Measurements from ENCODE around the gene CREB3L2.
"Not testable (repeated sequence)": the region's sequence is repeated elsewhere in the genome, so short reads cannot be mapped to it uniquely, and the experiment has no call there.

CREB3L2 gene

GRCh38 chr7:137919987-137920386, 81.9 kb downstream of the CREB3L2 start:
- H3K4me3 ChIP-seq (ENCODE audit: low read depth, low read length) = no peak overlapping the region

DNA sequence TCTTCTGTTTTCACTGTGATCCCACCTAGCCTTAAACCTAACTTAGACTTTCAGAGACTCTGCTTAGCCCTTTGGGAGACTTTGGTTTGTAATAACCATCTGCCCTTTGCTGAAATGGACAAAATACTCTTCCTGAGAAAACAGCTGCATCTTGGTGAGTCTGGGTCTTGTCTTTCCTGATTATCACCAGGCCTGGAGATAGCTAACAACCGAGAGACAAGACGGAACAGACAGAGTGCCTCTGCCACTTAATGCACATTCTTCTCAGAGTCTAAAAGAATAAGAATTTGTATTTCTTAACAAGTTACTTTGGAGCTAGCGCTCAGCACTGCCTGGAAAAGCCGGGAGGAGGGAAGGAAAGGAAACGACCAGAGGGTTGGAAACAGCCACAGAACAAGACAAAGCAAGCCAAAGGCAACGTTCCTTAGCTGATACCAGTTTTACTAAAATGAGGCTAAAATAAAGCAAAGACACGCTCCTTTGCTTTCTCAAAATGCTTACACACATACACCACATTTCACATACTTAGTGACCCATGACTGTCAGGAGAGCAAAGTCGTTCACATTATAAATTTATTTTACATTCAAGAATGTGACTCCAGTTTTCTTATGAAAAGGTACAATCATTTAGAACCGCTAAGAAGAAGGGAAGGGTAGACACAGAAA, 84.8 kb downstream of the CREB3L2 start:
- no peak for TF ChIP-seq CTCF (IDR thresholded peaks at IDR 0.05; ENCODE audit: low read depth, low read length)
- no peak overlapping the region for H3K4me3 ChIP-seq (ENCODE audit: low read depth, low read length)

More at GRCh38 chr7:137919987-137920386, 81.9 kb downstream of the CREB3L2 start:
- TF ChIP-seq CTCF (IDR thresholded peaks at IDR 0.05; ENCODE audit: low read depth, low read length) = no peak

DNA sequence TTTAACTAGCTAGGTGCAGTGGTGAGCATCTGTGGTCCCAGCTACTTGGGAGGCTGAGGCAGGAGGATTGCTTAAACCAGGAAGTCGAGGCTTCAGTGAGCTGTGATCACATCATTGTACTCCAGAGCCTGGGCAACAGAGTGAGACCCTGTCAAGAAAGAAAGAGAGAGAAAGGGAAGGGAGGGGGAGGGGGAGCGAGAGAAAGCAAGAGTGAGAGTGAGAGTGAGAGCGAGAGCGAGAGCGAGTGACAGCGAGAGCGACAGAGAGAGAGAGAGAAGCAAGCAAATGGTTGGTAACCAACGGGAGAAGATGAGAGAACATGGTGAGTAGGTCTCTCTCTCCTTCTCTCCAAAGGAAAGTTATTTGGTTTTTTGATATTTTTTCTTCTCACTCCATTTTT, 85.3 kb downstream of the CREB3L2 start:
- no peak overlapping the region for H3K4me3 ChIP-seq (ENCODE audit: low read depth, low read length)
- no peak for TF ChIP-seq CTCF (IDR thresholded peaks at IDR 0.05; ENCODE audit: low read depth, low read length)

DNA sequence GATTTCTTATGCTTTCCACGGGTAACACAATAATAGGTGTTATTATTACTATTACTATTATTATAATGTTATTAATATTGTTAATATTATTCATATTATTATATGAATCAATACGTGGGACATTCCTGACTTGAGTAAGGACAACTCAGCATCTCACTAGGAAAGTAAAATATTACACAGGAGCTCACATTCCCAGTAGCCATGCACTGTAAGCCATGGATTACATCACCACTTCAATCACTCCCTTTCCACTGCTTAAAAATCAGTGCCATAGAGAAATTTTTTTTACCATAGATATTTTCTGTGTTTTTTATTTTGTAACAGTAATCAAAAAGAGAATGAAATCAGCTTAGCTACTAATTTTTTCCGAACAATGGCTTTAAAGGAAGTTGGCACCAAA, 86.6 kb downstream of the CREB3L2 start:
- TF ChIP-seq CTCF (IDR thresholded peaks at IDR 0.05; ENCODE audit: low read depth, low read length) = no peak
- H3K4me3 ChIP-seq (ENCODE audit: low read depth, low read length) = no peak overlapping the region

GRCh38 chr7:137913985-137914384, 87.9 kb downstream of the CREB3L2 start:
- no peak for TF ChIP-seq CTCF (IDR thresholded peaks at IDR 0.05; ENCODE audit: low read depth, low read length)
- H3K4me3 ChIP-seq (ENCODE audit: low read depth, low read length) = no peak overlapping the region

DNA sequence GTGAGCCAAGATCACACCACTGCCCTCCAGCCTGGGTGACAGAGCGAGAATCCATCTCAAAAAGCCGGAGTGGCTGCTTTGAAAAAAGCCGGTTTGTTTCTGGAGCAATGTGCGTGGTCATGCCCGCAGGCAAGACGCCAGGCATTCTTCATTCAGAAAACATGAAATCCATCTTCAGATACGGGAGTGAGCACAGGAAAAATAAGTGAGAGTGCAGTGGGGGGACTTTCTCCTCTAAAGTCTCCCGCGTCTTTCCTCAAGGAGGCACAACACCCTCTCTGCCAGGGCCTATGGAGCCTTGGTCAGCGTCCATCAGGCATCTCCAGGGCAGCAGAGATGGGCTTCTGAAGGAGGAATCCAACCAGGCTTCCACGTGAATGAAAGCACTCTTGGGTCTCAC, 92.8 kb downstream of the CREB3L2 start:
- no peak for TF ChIP-seq CTCF (IDR thresholded peaks at IDR 0.05; ENCODE audit: low read depth, low read length)
- H3K4me3 ChIP-seq (ENCODE audit: low read depth, low read length) = no peak overlapping the region

GRCh38 chr7:137908106-137908505, 93.8 kb downstream of the CREB3L2 start:
- TF ChIP-seq CTCF (IDR thresholded peaks at IDR 0.05; ENCODE audit: low read depth, low read length) = no peak
- H3K4me3 ChIP-seq (ENCODE audit: low read depth, low read length) = no peak overlapping the region

GRCh38 chr7:137906636-137907035, 95.2 kb downstream of the CREB3L2 start:
- H3K4me3 ChIP-seq (ENCODE audit: low read depth, low read length) = not testable (repeated sequence)
